Cardiac fibroblast (primary cell): ENCODE measurements around the gene BICD2.

Experiments used
- DNase-seq, 2 donors: peaks; one replicate each; pipeline versions ENCODE4 v3.0.0 to v3.0.0-alpha.2; 2010; ENCODE audit warnings: low read depth in 2 of 2
- H3K4me3 ChIP-seq, 2 donors: replicated peaks in 1 of 2; 1 replicate in 1 of 2; 2 replicates in 1 of 2; pipeline ENCODE4 v1.5.1; 2011; ENCODE audit warnings: low read depth in 2 of 2, low read length in 2 of 2, mild to moderate bottlenecking in 2 of 2, moderate library complexity in 1 of 2
- TF ChIP-seq, protein P1 (sequence below): IDR thresholded peaks from one replicate; pipeline ENCODE4 v1.5.1; 2011; ENCODE audit warnings: low read depth, mild to moderate bottlenecking, low read length, inconsistent platforms

The BICD2 gene

GRCh38 chr9:92680166-92681119 is 84.2 kb downstream of the BICD2 start:
- peak in 1 of 2 donors; percentile 49 for DNase-seq
- no peak overlapping the region for H3K4me3 ChIP-seq
- TF ChIP-seq, protein P1, sequence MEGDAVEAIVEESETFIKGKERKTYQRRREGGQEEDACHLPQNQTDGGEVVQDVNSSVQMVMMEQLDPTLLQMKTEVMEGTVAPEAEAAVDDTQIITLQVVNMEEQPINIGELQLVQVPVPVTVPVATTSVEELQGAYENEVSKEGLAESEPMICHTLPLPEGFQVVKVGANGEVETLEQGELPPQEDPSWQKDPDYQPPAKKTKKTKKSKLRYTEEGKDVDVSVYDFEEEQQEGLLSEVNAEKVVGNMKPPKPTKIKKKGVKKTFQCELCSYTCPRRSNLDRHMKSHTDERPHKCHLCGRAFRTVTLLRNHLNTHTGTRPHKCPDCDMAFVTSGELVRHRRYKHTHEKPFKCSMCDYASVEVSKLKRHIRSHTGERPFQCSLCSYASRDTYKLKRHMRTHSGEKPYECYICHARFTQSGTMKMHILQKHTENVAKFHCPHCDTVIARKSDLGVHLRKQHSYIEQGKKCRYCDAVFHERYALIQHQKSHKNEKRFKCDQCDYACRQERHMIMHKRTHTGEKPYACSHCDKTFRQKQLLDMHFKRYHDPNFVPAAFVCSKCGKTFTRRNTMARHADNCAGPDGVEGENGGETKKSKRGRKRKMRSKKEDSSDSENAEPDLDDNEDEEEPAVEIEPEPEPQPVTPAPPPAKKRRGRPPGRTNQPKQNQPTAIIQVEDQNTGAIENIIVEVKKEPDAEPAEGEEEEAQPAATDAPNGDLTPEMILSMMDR, result no peak

DNA sequence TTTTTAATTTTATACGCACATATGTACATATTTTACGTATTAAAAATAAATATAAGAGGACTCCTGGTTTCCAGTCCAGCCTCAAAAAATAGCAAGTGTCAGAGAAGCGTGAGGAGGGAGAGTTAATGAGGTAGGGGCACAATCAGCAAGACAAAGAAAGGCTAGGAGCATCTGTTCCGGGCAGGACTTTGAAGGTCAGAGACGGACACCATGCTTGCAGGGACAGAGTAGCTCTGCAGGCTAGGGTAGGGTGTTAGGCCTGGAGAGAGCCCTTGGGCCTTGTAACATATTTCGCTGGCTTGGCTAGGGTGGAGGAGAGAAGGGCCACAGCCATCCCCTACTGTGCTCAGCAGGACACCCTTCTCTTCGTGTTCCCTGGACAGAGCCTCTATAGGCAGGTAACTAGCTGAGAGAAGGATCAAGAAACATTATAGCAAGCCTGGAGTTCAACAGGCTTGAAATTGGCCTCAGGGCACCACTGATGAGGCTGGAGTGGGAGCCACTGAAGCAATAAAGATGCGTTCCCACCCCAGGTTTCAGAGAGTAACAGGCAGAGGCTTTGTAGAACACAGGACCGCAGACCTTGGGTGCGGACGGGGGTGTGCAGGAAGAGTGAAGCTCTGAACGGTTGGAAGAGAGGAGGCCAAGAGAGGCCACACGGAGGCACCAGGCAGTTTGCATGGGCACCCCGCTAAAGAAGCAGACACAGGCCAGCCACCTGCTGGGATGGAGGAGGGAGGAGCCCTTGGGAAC is 85.0 kb downstream of the BICD2 start:
- DNase-seq, result no peak
- TF ChIP-seq, protein P1, result no peak
- H3K4me3 ChIP-seq, result no peak overlapping the region

GRCh38 chr9:92671323-92671722 is 93.3 kb downstream of the BICD2 start:
- TF ChIP-seq, protein P1, result no peak
- H3K4me3 ChIP-seq, result peak overlapping the region; percentile 8 to 95

DNA sequence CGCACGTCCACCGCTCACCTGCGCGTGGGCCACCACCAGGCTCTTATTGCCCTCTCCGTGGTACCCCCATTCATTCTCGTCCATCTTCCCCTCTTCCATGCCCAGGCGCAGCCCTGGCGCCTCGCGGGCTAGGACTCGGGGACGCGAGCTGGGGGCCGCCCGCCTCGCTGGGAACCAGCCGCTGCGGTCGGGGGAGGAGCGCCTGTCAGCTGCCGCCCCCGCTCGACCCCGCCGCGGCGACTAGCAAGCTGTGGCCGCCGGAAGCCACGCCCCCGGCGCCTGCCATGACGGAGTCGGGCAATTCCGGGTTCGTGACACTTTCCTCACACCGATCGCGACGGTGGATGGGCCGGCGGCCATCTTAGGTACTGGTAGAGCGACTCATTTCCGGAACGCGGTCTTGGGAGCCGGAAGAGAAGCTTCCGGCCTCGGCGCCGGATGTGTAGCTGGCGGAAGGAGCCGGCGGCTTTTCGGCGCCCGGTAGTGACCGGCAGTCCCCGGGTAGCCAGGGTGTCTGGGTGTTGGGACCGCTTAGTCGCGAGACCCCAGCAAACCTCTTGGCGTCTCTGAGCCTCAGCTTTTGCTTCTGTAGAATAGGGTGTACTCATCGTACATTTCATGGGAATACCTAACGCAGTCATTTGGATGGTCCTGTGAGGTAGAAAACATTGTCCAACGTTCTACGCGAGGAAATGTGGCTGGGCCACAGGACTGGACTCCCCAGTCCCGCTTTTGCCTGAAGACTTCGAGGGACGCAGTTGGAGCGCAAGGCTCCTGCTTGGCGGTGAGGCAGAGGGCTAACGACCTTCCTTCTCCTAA is 94.5 kb downstream of the BICD2 start, which contains the start of gene IPPK:
Gene IPPK (minus strand): TSS at position 242 of the 819 bp plus-strand sequence. CDS start 143 bp downstream, at position 99.
- H3K4me3 ChIP-seq, result peak within 1 kb of the TSS; percentile 93 to 95
- DNase-seq, result peak; percentile 99
- TF ChIP-seq, protein P1, result no peak

More at GRCh38 chr9:92671323-92671722, 93.3 kb downstream of the BICD2 start:
- DNase-seq, result peak; percentile 84 to 95

- DNase-seq, result no peak
- H3K4me3 ChIP-seq, result peak overlapping the region; percentile 93 to 95
- TF ChIP-seq, protein P1, result no peak
Observed at GRCh38 chr9:92669527-92669889, 95.1 kb downstream of the BICD2 start.
